Neural progenitor cell (in vitro differentiated cells): ENCODE measurements around the gene SYNDIG1. TPM values are rescaled to one million over a fixed set of nuclear protein-coding genes. Genes with fewer than 3 reads are reported as not detected.

Experiments
- DNase-seq: peaks from one replicate; pipeline ENCODE4 v3.0.0-alpha.2; 2016; ENCODE audit warnings: low spot score
- H2AFZ ChIP-seq: fragments of 200-600 bp; sonication (generic); replicated peaks from 2 replicates; pipeline ENCODE4 v1.6.1; 2016; ENCODE audit warnings: antibody characterized with exemption
- H3F3A ChIP-seq: fragments of 200-600 bp; sonication (generic); 2 replicates; pipeline ENCODE4 v1.6.1; 2016; ENCODE audit warnings: antibody characterized with exemption, low read depth
- H3K27ac ChIP-seq: fragments of 200-600 bp; sonication (generic); 2 replicates; pipeline ENCODE4 v1.5.1; 2016; ENCODE audit warnings: mild to moderate bottlenecking
- H3K27me3 ChIP-seq: fragments of 200-600 bp; sonication (generic); 2 replicates; pipeline ENCODE4 v1.6.1; 2016; ENCODE audit warnings: mild to moderate bottlenecking, moderate library complexity
- H3K36me3 ChIP-seq: fragments of 200-600 bp; sonication (generic); 2 replicates; pipeline ENCODE4 v1.5.1; 2016
- H3K4me1 ChIP-seq: fragments of 200-600 bp; sonication (generic); 2 replicates; pipeline ENCODE4 v1.6.1; 2016; ENCODE audit warnings: mixed run types
- H3K4me2 ChIP-seq: fragments of 200-600 bp; sonication (generic); 2 replicates; pipeline ENCODE4 v1.6.1; 2016
- H3K4me3 ChIP-seq: fragments of 200-600 bp; sonication (generic); 2 replicates; pipeline ENCODE4 v1.5.1; 2016
- H3K79me2 ChIP-seq: fragments of 200-600 bp; sonication (generic); 2 replicates; pipeline ENCODE4 v1.6.1; 2016; ENCODE audit warnings: low read depth
- H3K9ac ChIP-seq: fragments of 200-600 bp; sonication (generic); 2 replicates; pipeline ENCODE4 v1.6.1; 2016
- H3K9me3 ChIP-seq: fragments of 200-600 bp; sonication (generic); 2 replicates; pipeline ENCODE4 v1.5.1; 2016; ENCODE audit warnings: low read depth
- H4K20me1 ChIP-seq: fragments of 200-600 bp; sonication (generic); 2 replicates; pipeline ENCODE4 v1.6.1; 2016; ENCODE audit warnings: low read depth
- H3K27ac Mint-ChIP-seq: 3 replicates; pipeline ENCODE4 v1.8.0; 2021; ENCODE audit warnings: mixed read lengths
- H3K27me3 Mint-ChIP-seq: 2 replicates; pipeline ENCODE4 v1.8.0; 2022; ENCODE audit warnings: low read depth, mild to moderate bottlenecking, inconsistent platforms, moderate library complexity, mixed read lengths; ENCODE audit not compliant: insufficient read depth
- H3K36me3 Mint-ChIP-seq: 3 replicates; pipeline ENCODE4 v1.8.0; 2021; ENCODE audit warnings: mixed read lengths
- H3K4me1 Mint-ChIP-seq: 3 replicates; pipeline ENCODE4 v1.8.0; 2021; ENCODE audit warnings: mixed read lengths
- H3K4me3 Mint-ChIP-seq: 3 replicates; pipeline ENCODE4 v1.8.0; 2021; ENCODE audit warnings: mild to moderate bottlenecking, moderate library complexity, mixed read lengths
- H3K9me3 Mint-ChIP-seq: 3 replicates; pipeline ENCODE4 v1.8.0; 2020; ENCODE audit warnings: mixed read lengths
- CTCF ChIP-seq: fragments of 200-600 bp; sonication (generic); IDR thresholded peaks from 2 replicates; pipeline ENCODE4 v1.5.1; 2017; ENCODE audit warnings: antibody characterized with exemption, mild to moderate bottlenecking
- EZH2 ChIP-seq: fragments of 200-600 bp; sonication (generic); IDR thresholded peaks from 2 replicates; pipeline ENCODE4 v1.6.1; 2017; ENCODE audit warnings: antibody characterized with exemption, mild to moderate bottlenecking, moderate library complexity
- EZH2phosphoT487 ChIP-seq: fragments of 200-600 bp; sonication (generic); IDR thresholded peaks from 2 replicates; pipeline ENCODE4 v1.6.1; 2017; ENCODE audit warnings: antibody characterized with exemption
- total RNA-seq: library from RNA; depleted of rRNA; stranded (reverse); fragments of >200 nt; gene quantifications from 2 replicates; pipeline ENCODE4 v1.2.3, GENCODE V29; 2015; ENCODE audit warnings: low replicate concordance

Gene SYNDIG1
- total RNA-seq, 1 donor from 2014 or later = 1.0 TPM

GRCh38 chr20:24684956-24685691 lies 215.7 kb downstream of the SYNDIG1 start:
- no peaks in the 10 kb centered on the region for H3K36me3 ChIP-seq
- DNase-seq = peak; percentile 52
- H3K36me3 Mint-ChIP-seq = no peaks in the 10 kb centered on the region

GRCh38 chr20:24685736-24686135 lies 216.3 kb downstream of the SYNDIG1 start:
- H3K27me3 Mint-ChIP-seq = peaks cover 4% of the 10 kb centered on the region
- peaks cover 8% of the 10 kb centered on the region for H3K9me3 Mint-ChIP-seq
- TF ChIP-seq EZH2phosphoT487 = no peak
- TF ChIP-seq CTCF = no peak
- TF ChIP-seq EZH2 = no peak
- no peak overlapping the region for H2AFZ ChIP-seq
- H3K27ac Mint-ChIP-seq = peak overlapping the region; percentile 55
- H3K4me1 Mint-ChIP-seq = no peaks in the 10 kb centered on the region
- no peaks in the 10 kb centered on the region for H3K79me2 ChIP-seq
- H3K27me3 ChIP-seq = no peaks in the 10 kb centered on the region
- no peak overlapping the region for H3K4me3 ChIP-seq
- no peaks in the 10 kb centered on the region for H4K20me1 ChIP-seq
- no peak overlapping the region for H3K4me3 Mint-ChIP-seq
- no peaks in the 10 kb centered on the region for H3K4me1 ChIP-seq
- H3K9ac ChIP-seq = no peak overlapping the region
- no peaks in the 10 kb centered on the region for H3F3A ChIP-seq
- H3K9me3 ChIP-seq = no peaks in the 10 kb centered on the region
- H3K36me3 Mint-ChIP-seq = no peaks in the 10 kb centered on the region
- no peak for DNase-seq
- no peaks in the 10 kb centered on the region for H3K36me3 ChIP-seq
- H3K4me2 ChIP-seq = no peak overlapping the region
- H3K27ac ChIP-seq = no peak overlapping the region

More at GRCh38 chr20:24684956-24685691, 215.7 kb downstream of the SYNDIG1 start:
- Histone ChIP-seq H3K4me3 (no peak overlapping the region), H3K79me2 (no peaks in the 10 kb centered on the region), H4K20me1 (no peaks in the 10 kb centered on the region), H3K9me3 (no peaks in the 10 kb centered on the region), H3K4me2 (no peak overlapping the region), H3K9ac (no peak overlapping the region), H3K27me3 (no peaks in the 10 kb centered on the region), H3F3A (no peaks in the 10 kb centered on the region), H3K4me1 (no peaks in the 10 kb centered on the region), H2AFZ (no peak overlapping the region), H3K27ac (no peak overlapping the region)
- Mint-ChIP-seq H3K9me3 (peaks cover 8% of the 10 kb centered on the region), H3K27ac (no peak overlapping the region), H3K4me3 (no peak overlapping the region), H3K27me3 (peaks cover 6% of the 10 kb centered on the region), H3K4me1 (no peaks in the 10 kb centered on the region)
- TF ChIP-seq EZH2phosphoT487 (no peak), CTCF (peak; percentile 33)

- no peak overlapping the region for H3K9ac ChIP-seq
- TF ChIP-seq CTCF (no peak), EZH2phosphoT487 (no peak), EZH2 (no peak)
- Mint-ChIP-seq H3K9me3 (peaks cover 8% of the 10 kb centered on the region), H3K27ac (peak overlapping the region; percentile 80), H3K36me3 (no peaks in the 10 kb centered on the region), H3K27me3 (peaks cover 4% of the 10 kb centered on the region), H3K4me3 (no peak overlapping the region), H3K4me1 (no peaks in the 10 kb centered on the region)
- H4K20me1 ChIP-seq = no peaks in the 10 kb centered on the region
- H3K27me3 ChIP-seq = no peaks in the 10 kb centered on the region
- no peaks in the 10 kb centered on the region for H3K4me1 ChIP-seq
- no peak overlapping the region for H3K4me3 ChIP-seq
- H3F3A ChIP-seq = no peaks in the 10 kb centered on the region
- H3K36me3 ChIP-seq = no peaks in the 10 kb centered on the region
- H3K4me2 ChIP-seq = no peak overlapping the region
- no peak for DNase-seq
- H2AFZ ChIP-seq = no peak overlapping the region
- no peaks in the 10 kb centered on the region for H3K79me2 ChIP-seq
- H3K27ac ChIP-seq = no peak overlapping the region
- H3K9me3 ChIP-seq = no peaks in the 10 kb centered on the region
Measured at GRCh38 chr20:24686156-24686555, 216.7 kb downstream of the SYNDIG1 start.
